ENCODE measurements around the gene CISTR. TPM values are rescaled to one million over a fixed set of nuclear protein-coding genes. Genes with fewer than 3 reads are reported as not detected.

Gene CISTR
- total and polyA plus RNA-seq, 2 donors (not counting 1 experiment from before 2014, with no cell fraction given): not detected

- Histone ChIP-seq H3K36me3 (ENCODE audit: control insufficient read depth, insufficient read depth, low read length) (no peaks in the 10 kb centered on the region), H3K9me3 (ENCODE audit: control insufficient read depth, insufficient read depth, low read depth, low read length) (no peaks in the 10 kb centered on the region), H3K27ac (ENCODE audit: insufficient read depth, low read length) (no peak overlapping the region), H3K27me3 (ENCODE audit: control insufficient read depth, insufficient read depth, low read length) (peaks cover 50% of the 10 kb centered on the region), H3K4me2 (ENCODE audit: extremely low read depth, insufficient read depth, low read length) (no peak overlapping the region), H3K9ac (ENCODE audit: insufficient read depth, low read length) (no peak overlapping the region), H3K4me1 (ENCODE audit: control insufficient read depth, extremely low read depth, insufficient read depth, low read length) (peaks cover 2% of the 10 kb centered on the region), H3K4me3 (replicated peaks in 1 of 4; ENCODE audit: control extremely low read depth in 1 of 4, insufficient read depth in 1 of 4, low read depth in 3 of 4, low read length in 4 of 4) (no peak overlapping the region), H2AFZ (ENCODE audit: low read length) (no peak overlapping the region), H4K20me1 (ENCODE audit: control insufficient read depth, extremely low read depth, insufficient read depth, low read length) (no peaks in the 10 kb centered on the region), H3K79me2 (ENCODE audit: control insufficient read depth, insufficient read depth, low read length) (no peaks in the 10 kb centered on the region)
- no peak for DNase-seq (ENCODE audit: low read depth in 2 of 2)
- no peak for TF ChIP-seq EZH2 (IDR thresholded peaks at IDR 0.05; ENCODE audit: low read length, missing control alignments)
- no peak for TF ChIP-seq CTCF (conservative IDR thresholded peaks at IDR 0.05 in 1 of 2, IDR thresholded peaks at IDR 0.05 in 1 of 2; ENCODE audit: low read depth in 1 of 2, low read length in 2 of 2)
Measured at GRCh38 chr12:53737093-53737808, 14.5 kb downstream of the CISTR start.

GRCh38 chr12:53736592-53736991 lies 15.2 kb downstream of the CISTR start:
- H3K27me3 ChIP-seq (ENCODE audit: control insufficient read depth, insufficient read depth, low read length): peaks cover 50% of the 10 kb centered on the region
- no peak overlapping the region for H2AFZ ChIP-seq (ENCODE audit: low read length)
- H3K9me3 ChIP-seq (ENCODE audit: control insufficient read depth, insufficient read depth, low read depth, low read length): no peaks in the 10 kb centered on the region
- H3K9ac ChIP-seq (ENCODE audit: insufficient read depth, low read length): no peak overlapping the region
- TF ChIP-seq CTCF (conservative IDR thresholded peaks at IDR 0.05 in 1 of 2, IDR thresholded peaks at IDR 0.05 in 1 of 2; ENCODE audit: low read depth in 1 of 2, low read length in 2 of 2): no peak
- TF ChIP-seq EZH2 (IDR thresholded peaks at IDR 0.05; ENCODE audit: low read length, missing control alignments): no peak
- no peak overlapping the region for H3K4me2 ChIP-seq (ENCODE audit: extremely low read depth, insufficient read depth, low read length)
- H3K79me2 ChIP-seq (ENCODE audit: control insufficient read depth, insufficient read depth, low read length): no peaks in the 10 kb centered on the region
- H3K4me1 ChIP-seq (ENCODE audit: control insufficient read depth, extremely low read depth, insufficient read depth, low read length): peaks cover 2% of the 10 kb centered on the region
- H4K20me1 ChIP-seq (ENCODE audit: control insufficient read depth, extremely low read depth, insufficient read depth, low read length): no peaks in the 10 kb centered on the region
- no peak overlapping the region for H3K4me3 ChIP-seq (replicated peaks in 1 of 4; ENCODE audit: control extremely low read depth in 1 of 4, insufficient read depth in 1 of 4, low read depth in 3 of 4, low read length in 4 of 4)
- no peak for DNase-seq (ENCODE audit: low read depth in 2 of 2)
- H3K27ac ChIP-seq (ENCODE audit: insufficient read depth, low read length): no peak overlapping the region
- H3K36me3 ChIP-seq (ENCODE audit: control insufficient read depth, insufficient read depth, low read length): no peaks in the 10 kb centered on the region

DNA sequence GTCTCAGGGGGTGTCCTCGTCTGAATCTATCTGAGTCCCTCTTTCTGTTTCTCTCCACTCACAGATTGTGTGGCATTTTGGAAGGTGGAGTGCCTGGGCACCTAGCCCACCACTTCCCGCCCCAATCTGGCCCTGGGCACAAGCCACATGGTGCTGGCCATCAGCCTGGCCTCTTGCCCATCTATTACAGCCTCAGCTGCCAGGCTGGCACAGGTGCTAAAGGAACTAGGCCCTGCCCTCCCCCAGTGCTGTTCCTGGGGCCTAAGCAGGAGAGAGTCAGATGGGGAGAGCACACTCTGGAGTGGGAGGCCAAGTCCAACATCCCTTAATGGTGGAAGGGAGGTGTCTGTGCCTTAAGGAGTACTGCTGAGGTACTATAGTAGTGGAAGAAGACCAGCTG lies 16.2 kb downstream of the CISTR start:
- no peaks in the 10 kb centered on the region for H3K36me3 ChIP-seq (ENCODE audit: control insufficient read depth, insufficient read depth, low read length)
- H4K20me1 ChIP-seq (ENCODE audit: control insufficient read depth, extremely low read depth, insufficient read depth, low read length): no peaks in the 10 kb centered on the region
- no peak overlapping the region for H3K4me2 ChIP-seq (ENCODE audit: extremely low read depth, insufficient read depth, low read length)
- H3K27ac ChIP-seq (ENCODE audit: insufficient read depth, low read length): no peak overlapping the region
- no peaks in the 10 kb centered on the region for H3K79me2 ChIP-seq (ENCODE audit: control insufficient read depth, insufficient read depth, low read length)
- H3K9ac ChIP-seq (ENCODE audit: insufficient read depth, low read length): no peak overlapping the region
- peaks cover 2% of the 10 kb centered on the region for H3K4me1 ChIP-seq (ENCODE audit: control insufficient read depth, extremely low read depth, insufficient read depth, low read length)
- H3K4me3 ChIP-seq (replicated peaks in 1 of 4; ENCODE audit: control extremely low read depth in 1 of 4, insufficient read depth in 1 of 4, low read depth in 3 of 4, low read length in 4 of 4): no peak overlapping the region
- H3K27me3 ChIP-seq (ENCODE audit: control insufficient read depth, insufficient read depth, low read length): peaks cover 46% of the 10 kb centered on the region
- DNase-seq (ENCODE audit: low read depth in 2 of 2): no peak
- no peak for TF ChIP-seq EZH2 (IDR thresholded peaks at IDR 0.05; ENCODE audit: low read length, missing control alignments)
- no peak overlapping the region for H2AFZ ChIP-seq (ENCODE audit: low read length)
- no peaks in the 10 kb centered on the region for H3K9me3 ChIP-seq (ENCODE audit: control insufficient read depth, insufficient read depth, low read depth, low read length)

Measured in fibroblast of lung (primary cell).